ELF-1 (cell line): ENCODE data around the gene E2F7.
A peak's percentile ranks its signal among the peaks of the same experiment; 100 is the strongest.

Experiments
- DNase-seq: peaks from one replicate; pipeline ENCODE4 v3.0.0-alpha.2; 2016; ENCODE audit warnings: low read depth, low spot score

E2F7 gene

GRCh38 chr12:77019920-77020319 lies 45.4 kb downstream of the E2F7 start:
- no peak for DNase-seq

- DNase-seq: no peak
These were observed 48.8 kb downstream of the E2F7 start for GRCh38 chr12:77016606-77017005.

DNA sequence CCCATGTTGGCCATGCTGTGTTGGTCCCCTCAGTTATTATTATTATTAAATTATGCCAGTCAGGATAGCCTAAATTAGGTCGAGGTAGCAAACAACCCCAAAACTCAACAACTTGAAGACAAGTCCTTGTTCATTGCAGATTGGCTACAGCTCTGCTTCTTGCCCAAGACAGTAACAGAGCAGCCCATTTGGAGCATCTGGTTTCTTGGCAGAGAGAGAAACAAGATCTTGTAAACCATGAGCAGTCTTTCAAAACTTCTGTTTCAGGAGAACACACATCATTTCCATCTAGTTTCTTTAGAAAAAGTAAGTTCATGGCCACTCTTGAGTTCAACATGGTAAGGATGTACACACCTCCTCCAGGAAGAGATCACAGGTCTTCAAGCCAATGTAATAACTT lies 52.3 kb downstream of the E2F7 start:
- DNase-seq: no peak

DNA sequence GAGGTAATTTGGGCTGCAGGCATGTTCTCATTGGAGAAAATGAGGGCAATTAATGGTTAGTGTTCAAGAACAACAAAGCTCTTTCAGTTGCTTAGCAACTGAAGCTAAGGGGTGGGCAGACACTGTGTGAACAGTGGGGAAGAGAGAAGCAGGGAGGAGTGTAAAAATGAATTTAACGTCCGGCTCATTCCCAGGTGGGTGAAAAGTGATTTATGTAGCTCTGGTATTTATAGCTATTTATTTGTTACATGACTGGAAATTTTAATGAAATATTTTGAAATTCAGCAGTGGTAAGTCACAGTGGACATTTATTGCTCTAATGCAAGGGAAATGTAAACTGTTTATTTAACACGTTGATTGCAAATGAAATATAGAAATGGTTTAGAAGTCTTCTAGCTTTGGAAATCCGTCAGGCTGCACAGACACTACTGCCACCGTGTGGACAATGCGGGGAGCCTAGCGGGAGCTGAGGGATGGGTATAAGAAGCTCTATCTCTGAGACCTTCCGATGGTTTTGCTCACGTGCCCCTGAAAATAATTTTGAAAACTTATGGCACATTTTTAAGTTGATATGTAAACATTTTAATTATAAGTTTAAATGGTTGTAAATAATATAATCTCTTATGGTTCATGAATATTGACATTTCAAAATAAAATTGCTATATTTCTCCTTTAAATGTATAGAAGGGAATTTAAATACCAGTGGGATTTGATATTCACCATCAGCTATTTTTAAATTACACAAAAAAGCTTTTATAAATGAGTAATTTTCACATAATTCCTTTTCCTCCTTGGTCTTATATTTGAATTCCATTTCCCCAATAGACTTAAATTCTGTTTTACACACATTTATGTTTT lies 54.4 kb downstream of the E2F7 start:
- DNase-seq: peak; percentile 75

DNA sequence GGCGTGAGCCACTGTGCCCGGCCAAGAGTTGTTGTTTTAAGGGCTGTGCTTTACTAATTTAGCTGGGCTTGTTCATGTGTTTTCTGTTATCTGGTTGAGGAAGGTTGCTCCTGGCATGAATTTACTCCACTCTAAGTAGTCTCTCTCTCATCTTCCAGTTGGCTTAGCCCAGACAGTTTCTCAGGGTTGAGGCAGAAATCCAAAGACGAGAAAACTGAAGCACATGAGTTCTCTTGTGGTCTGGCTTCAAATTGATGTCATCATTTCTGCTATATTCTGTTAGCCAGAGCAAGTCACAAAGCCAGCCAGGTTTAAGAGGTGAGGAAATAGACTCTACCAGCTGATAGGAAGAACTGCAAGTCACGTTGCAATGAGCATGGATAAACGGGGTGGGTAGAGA lies 57.9 kb downstream of the E2F7 start:
- no peak for DNase-seq

GRCh38 chr12:77005611-77006098 lies 59.7 kb downstream of the E2F7 start:
- DNase-seq: no peak

DNA sequence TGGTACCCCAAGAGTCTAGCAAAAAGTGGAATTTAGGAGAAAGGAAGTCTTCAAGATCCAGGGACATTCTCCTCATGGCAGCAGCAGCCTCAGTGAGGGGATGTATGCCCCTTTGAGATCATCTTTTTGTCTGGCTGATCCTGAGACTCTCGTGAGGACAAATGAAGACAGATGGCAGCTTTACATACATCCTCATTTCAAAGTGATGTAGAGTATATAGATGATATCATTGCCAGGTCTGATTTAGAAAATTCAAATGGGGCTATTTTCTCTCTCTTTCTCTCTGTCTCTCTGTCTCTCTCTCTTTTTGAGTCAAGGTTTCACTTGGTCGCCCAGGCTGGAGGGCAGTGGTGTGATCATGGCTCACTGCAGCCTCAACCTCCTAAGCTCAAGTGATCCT lies 61.5 kb downstream of the E2F7 start:
- no peak for DNase-seq

DNA sequence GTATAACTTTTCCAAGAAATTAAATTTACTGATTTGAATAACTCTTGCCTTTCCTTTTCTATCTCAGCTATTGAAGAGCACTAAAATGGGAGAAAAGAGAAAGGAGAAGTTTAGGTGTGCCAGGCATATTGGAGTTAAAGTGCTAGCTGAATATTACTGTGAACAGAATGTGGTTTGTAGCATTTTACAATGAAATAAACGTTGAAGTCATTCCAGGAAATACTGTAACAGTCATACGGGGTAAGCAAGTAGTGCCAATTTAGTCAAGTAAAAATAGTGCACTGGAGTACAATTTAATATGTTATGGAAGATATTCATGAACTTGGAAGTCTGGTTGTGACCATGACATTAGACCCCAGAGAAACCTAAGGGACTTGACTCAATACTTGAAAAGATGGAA lies 62.1 kb downstream of the E2F7 start:
- DNase-seq: no peak

- no peak for DNase-seq
These were observed 63.0 kb downstream of the E2F7 start for GRCh38 chr12:77002382-77002781.

GRCh38 chr12:77001276-77001675 lies 64.1 kb downstream of the E2F7 start:
- DNase-seq: no peak

GRCh38 chr12:76998908-76999556 lies 66.3 kb downstream of the E2F7 start:
- no peak for DNase-seq

- DNase-seq: no peak
These were observed 67.0 kb downstream of the E2F7 start for GRCh38 chr12:76998386-76998785.

DNA sequence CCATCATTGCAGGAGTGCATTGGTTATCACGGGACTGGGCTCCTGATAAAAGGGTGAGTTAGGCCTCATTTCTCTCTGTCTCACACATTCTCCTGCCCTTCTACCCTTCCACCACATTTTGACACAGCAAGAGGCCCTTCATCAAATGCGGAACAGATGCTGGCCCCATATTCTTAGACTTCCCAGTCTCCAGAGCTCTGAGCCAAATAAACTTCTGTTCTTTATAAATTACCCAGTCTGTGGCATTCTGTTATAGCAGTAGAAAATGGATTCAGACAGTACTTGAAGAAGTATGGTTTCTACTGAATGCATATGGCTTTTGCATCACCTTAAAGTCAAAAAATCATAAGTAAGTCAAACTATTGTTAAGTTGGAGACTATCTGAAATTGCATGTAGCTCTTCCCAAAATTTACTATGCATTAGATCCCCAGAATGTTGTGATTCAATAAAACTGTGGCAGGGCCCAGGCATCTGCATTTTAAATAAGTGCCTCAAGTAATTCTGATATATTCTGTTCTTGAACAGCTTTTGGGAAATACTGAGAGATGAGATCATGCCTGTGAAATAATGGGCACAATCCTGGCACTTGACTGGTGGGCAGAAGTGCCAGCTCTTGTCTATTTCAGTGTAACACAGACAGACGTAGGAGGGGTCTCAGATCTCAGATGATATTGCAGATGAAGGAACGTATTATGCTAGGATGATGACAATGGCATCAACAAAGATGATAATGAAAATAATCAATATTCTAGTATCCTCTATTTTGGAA lies 68.2 kb downstream of the E2F7 start:
- DNase-seq: no peak

GRCh38 chr12:76990716-76991115 lies 74.7 kb downstream of the E2F7 start:
- no peak for DNase-seq

DNA sequence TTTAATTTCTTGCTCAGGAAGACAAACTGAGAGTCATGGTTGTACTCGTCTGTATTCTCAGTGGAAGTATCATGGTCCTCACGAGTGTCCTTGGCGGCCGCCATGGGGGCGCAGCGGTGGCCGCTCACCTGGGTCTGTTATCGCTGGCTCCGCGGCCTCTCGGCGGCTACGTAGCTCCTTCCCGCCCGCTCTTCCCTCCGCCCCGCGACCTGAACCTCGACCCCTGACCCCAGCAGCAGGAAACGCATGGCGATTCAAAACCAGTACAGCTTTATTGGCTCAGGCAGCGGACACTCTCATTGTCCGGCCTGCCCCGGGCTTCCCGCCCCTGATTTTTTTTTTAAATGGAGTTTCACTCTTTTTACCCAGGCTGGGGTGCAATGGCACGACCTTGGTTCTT lies 80.8 kb downstream of the E2F7 start:
- no peak for DNase-seq

- DNase-seq: no peak
These were observed 81.9 kb downstream of the E2F7 start for GRCh38 chr12:76983420-76983819.

DNA sequence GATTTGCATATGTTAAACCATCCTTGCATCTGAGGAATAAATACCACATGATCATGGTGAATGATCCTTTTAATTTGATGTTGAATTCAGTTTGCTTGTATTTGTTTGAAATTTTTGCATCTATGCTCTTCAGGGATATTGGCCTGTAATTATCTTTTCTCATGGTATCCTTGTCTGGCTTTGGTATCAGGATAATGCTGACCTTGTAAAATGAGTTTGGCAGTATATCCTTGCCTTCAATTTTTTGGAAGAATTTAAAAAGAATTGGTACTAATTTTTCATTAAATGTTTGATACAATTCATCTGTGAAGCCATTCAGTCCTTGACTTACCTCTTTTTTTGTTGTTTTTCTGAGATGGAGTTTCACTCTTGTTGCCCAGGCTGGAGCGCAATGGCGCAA lies 85.2 kb downstream of the E2F7 start:
- DNase-seq: no peak

DNA sequence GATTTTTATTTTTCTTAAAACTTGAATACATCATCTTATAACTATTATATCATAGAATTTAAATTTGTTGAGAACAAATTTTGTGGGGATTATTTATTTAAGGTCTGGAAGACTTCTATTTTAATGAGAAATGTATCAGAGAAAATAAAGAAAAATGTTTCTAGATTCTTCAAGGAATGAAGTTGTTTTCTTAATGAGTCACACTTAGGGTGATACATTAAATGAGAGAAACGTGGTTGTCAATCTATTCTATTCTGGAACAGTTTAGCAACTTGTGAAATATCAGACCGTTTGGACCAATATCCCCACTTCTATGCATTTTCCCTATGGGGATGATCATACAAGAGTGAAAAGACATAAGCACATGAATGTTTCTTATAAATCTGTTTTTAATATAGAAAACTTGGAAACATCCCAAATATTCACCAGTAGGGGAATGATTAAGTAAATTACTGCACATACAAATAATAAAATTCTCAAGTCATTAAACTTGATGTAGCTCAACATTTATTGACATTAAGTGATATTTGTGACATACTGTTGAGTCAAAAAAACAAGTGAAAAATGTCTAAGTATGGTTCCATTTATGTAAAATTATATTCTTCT lies 88.5 kb downstream of the E2F7 start:
- no peak for DNase-seq
